Upper lobe of left lung (tissue), 6 donors: ENCODE measurements around the gene PHACTR1. TPM values are rescaled to one million over a fixed set of nuclear protein-coding genes. Genes with fewer than 3 reads are reported as not detected.
"Not testable (repeated sequence)": the region's sequence is repeated elsewhere in the genome, so short reads cannot be mapped to it uniquely, and the experiment has no call there.

Experiments used
- ATAC-seq, 2 donors: fragments of 200-7000 bp; cut with Tn5 transposase; one replicate each; pipeline ENCODE4 v1.9.1; 2022; ENCODE audit warnings: mild to moderate bottlenecking in 2 of 2, moderate library complexity in 2 of 2; ENCODE audit not compliant: low FRiP score in 2 of 2
- DNase-seq, 2 donors: peaks; one replicate each; pipeline ENCODE4 v3.0.0-alpha.2; 2019 to 2020
- H3K27ac ChIP-seq, 4 donors: fragments of 200-600 bp; sonication (generic); one replicate each; pipeline ENCODE4 v1.5.1; 2016 to 2019
- H3K27me3 ChIP-seq, 4 donors: fragments of 200-600 bp; sonication (generic); one replicate each; pipeline ENCODE4 v1.5.1; 2017 to 2019
- H3K36me3 ChIP-seq, 4 donors: fragments of 200-600 bp; sonication (generic); one replicate each; pipeline ENCODE4 v1.5.1; 2016 to 2019
- H3K4me1 ChIP-seq, 4 donors: fragments of 200-600 bp; sonication (generic); one replicate each; pipeline ENCODE4 v1.5.1; 2018 to 2019
- H3K4me3 ChIP-seq, 4 donors: fragments of 200-600 bp; sonication (generic); one replicate each; pipeline ENCODE4 v1.5.1; 2017 to 2019; ENCODE audit warnings: mild to moderate bottlenecking in 2 of 4, moderate library complexity in 1 of 4
- H3K9me3 ChIP-seq, 4 donors: fragments of 200-600 bp; sonication (generic); one replicate each; pipeline ENCODE4 v1.5.1; 2018 to 2019
- EP300 ChIP-seq, 4 donors: sonication (generic); formaldehyde crosslinking; IDR thresholded peaks; one replicate each; pipeline ENCODE4 v1.5.1; 2017; ENCODE audit warnings: antibody characterized with exemption in 4 of 4, control low read depth in 2 of 4
- POLR2A ChIP-seq, 4 donors: fragments of 450-650 bp; IDR thresholded peaks; one replicate each; pipeline ENCODE4 v1.5.1; 2016 to 2017; ENCODE audit warnings: antibody characterized with exemption in 4 of 4, mild to moderate bottlenecking in 2 of 4
- POLR2AphosphoS5 ChIP-seq, 2 donors: sonication (generic); formaldehyde crosslinking; IDR thresholded peaks; one replicate each; pipeline ENCODE4 v1.5.1; 2017; ENCODE audit warnings: antibody characterized with exemption in 2 of 2
- WGBS, 2 donors: methylation state at CpG; one replicate each; pipeline ENCODE4 v1.1.5; 2017 to 2018; 5-methylcytosine and 5-hydroxymethylcytosine counted together
- total RNA-seq, 6 donors: library from RNA; depleted of rRNA in 4 of 6; stranded (reverse); fragments of >200 nt in 4 of 6; gene quantifications; one replicate each; pipeline versions ENCODE4 v1.1.0 to v1.2.1, GENCODE V29; 2016 to 2021
- TF ChIP-seq, protein P1 (sequence below), 6 experiments: fragments of 450-650 bp in 4 of 6; fragments of 200-600 bp in 2 of 6; sonication (generic) in 2 of 6; IDR thresholded peaks; one replicate each; pipeline ENCODE4 v1.5.1; 2016 to 2019; ENCODE audit warnings: antibody characterized with exemption in 6 of 6
- donor health status: DM: no; HTN: no; CAD: no; lungs with moderate emphysema.
- donor health status: DM: no; HTN: yes; CAD: no; lungs with severe emphysema.

Gene PHACTR1
- total RNA-seq, 6 donors from 2014 or later, result 63.2 to 121 (median 90.9) TPM

DNA sequence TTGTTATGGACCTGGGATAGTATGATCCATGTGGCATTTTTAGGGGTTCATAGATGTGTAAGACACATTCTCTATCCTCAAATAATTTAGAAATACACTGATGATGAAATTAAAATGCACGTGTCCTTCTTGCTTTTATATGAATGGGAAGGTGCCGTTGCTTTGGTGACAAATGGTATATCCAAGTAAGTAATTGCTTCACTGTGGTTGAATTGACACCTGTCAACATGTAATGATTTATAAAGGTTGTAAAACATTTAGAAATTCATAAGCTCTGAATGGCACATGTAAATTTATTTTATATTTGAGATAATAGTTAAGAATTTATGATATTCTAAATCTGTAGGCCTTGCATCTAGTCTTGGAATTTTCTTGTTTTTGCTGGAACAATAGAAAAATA, 227.0 kb downstream of the PHACTR1 start:
- Histone ChIP-seq H3K27me3 (no peaks in the 10 kb centered on the region), H3K9me3 (no peaks in the 10 kb centered on the region), H3K4me3 (no peak overlapping the region), H3K27ac (no peak overlapping the region), H3K36me3 (no peaks in the 10 kb centered on the region), H3K4me1 (peaks cover 0 to 3% (median 0%) of the 10 kb centered on the region in 4 donors)
- 66 to 77% methylated on average over 2 of the region's 2 CpGs for WGBS, 2 donors
- DNase-seq (no peak), ATAC-seq (no peak)
- TF ChIP-seq POLR2AphosphoS5 (IDR thresholded peaks at IDR 0.05), result no peak
- TF ChIP-seq EP300 (IDR thresholded peaks at IDR 0.05), result no peak
- TF ChIP-seq, protein P1, sequence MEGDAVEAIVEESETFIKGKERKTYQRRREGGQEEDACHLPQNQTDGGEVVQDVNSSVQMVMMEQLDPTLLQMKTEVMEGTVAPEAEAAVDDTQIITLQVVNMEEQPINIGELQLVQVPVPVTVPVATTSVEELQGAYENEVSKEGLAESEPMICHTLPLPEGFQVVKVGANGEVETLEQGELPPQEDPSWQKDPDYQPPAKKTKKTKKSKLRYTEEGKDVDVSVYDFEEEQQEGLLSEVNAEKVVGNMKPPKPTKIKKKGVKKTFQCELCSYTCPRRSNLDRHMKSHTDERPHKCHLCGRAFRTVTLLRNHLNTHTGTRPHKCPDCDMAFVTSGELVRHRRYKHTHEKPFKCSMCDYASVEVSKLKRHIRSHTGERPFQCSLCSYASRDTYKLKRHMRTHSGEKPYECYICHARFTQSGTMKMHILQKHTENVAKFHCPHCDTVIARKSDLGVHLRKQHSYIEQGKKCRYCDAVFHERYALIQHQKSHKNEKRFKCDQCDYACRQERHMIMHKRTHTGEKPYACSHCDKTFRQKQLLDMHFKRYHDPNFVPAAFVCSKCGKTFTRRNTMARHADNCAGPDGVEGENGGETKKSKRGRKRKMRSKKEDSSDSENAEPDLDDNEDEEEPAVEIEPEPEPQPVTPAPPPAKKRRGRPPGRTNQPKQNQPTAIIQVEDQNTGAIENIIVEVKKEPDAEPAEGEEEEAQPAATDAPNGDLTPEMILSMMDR (IDR thresholded peaks at IDR 0.05), result no peak
- TF ChIP-seq POLR2A (IDR thresholded peaks at IDR 0.05), result no peak

DNA sequence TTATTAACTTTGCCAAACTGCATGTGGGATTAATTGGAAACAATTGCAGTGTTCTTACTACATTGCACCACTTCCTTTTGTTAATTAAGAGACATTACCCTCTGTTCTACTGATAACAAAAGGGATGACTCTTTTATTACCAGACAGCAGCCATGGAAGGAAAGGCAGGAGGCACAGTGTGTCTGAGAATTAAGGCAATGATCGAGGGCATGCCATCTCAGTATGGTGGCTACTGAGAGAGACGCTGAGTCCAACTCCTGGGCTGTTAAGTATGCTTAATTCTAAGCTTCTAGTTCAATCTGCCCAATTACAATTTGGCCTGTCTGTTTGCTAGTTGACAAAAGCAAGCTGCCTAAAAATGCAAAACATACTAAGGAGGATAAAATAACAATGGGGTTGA, 227.4 kb downstream of the PHACTR1 start:
- Histone ChIP-seq H3K4me3 (no peak overlapping the region), H3K27ac (no peak overlapping the region), H3K36me3 (no peaks in the 10 kb centered on the region), H3K9me3 (no peaks in the 10 kb centered on the region), H3K27me3 (no peaks in the 10 kb centered on the region), H3K4me1 (peaks cover 0 to 3% (median 0%) of the 10 kb centered on the region in 4 donors)
- DNase-seq (no peak), ATAC-seq (no peak)
- 76 to 77% methylated on average over 2 of the region's 2 CpGs for WGBS, 2 donors
- TF ChIP-seq EP300 (IDR thresholded peaks at IDR 0.05), result no peak
- TF ChIP-seq POLR2A (IDR thresholded peaks at IDR 0.05), result no peak
- TF ChIP-seq POLR2AphosphoS5 (IDR thresholded peaks at IDR 0.05), result no peak
- TF ChIP-seq, protein P1 (IDR thresholded peaks at IDR 0.05), result no peak

DNA sequence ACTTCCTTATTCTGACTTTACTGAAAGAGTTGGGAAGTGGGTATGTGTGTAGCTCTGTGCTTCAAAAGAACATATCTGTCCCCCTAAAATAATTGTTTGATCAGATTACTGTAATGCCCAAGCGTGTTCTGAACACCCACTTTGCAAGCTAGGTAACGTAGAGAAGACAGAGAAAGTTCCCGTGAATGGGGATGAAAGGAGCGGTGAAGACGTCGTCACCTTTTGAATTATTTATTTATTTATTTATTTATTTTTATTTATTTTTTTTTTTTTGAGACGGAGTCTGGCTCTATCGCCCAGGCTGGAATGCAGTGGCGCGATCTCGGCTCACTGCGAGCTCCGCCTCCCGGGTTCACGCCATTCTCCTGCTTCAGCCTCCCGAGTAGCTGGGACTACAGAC, 228.0 kb downstream of the PHACTR1 start:
- not testable (repeated sequence) for H3K4me1 ChIP-seq, H3K4me3 ChIP-seq, H3K27ac ChIP-seq, H3K36me3 ChIP-seq, ATAC-seq, H3K9me3 ChIP-seq, H3K27me3 ChIP-seq
- peak in 1 of 2 donors; percentile 24 for DNase-seq
- 88 to 92% methylated on average over 16 of the region's 16 CpGs for WGBS, 2 donors

DNA sequence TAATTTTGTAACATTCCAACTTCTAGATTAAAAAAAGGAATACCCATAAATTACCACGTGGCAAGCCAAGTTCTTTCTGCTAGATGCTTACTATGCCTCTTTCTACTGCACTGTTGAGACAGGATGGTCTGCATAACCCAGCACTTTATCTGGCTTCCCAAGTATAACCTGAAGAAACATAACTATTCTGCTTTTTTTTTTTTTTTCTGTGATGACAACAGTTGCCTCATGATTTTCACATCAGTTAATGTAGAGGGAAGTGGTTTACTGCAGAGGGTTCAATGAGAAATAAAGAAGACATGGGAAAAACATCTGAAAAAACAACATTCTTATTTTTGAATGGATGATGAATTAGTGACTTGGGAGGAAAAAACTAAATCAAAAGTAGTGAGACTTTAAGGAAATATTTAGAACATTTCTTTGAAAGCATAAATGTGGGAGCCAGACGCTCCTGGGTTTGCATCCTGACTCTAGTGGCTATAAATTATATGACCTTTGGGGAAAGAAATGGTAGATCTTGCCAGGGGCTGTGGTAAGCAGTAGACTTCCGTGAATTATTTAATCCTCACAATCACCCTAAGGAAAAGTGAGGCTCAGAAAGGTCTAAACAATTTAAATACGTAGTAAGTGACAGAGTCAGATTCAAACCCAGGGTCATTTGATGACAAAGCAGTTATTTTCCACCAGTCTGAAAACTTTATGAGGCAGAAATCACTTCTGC, 230.7 kb downstream of the PHACTR1 start:
- H3K27ac ChIP-seq, result no peak overlapping the region
- ATAC-seq (no peak), DNase-seq (no peak)
- no peak for TF ChIP-seq POLR2AphosphoS5 (IDR thresholded peaks at IDR 0.05)
- TF ChIP-seq POLR2A (IDR thresholded peaks at IDR 0.05), result no peak
- no peak for TF ChIP-seq EP300 (IDR thresholded peaks at IDR 0.05)
- TF ChIP-seq, protein P1 (IDR thresholded peaks at IDR 0.05), result no peak
- no peaks in the 10 kb centered on the region for H3K27me3 ChIP-seq
- no peak overlapping the region for H3K4me3 ChIP-seq
- H3K36me3 ChIP-seq, result no peaks in the 10 kb centered on the region
- peaks cover 0 to 3% (median 0%) of the 10 kb centered on the region in 4 donors for H3K4me1 ChIP-seq
- WGBS, 2 donors, result 52 to 56% methylated on average over 4 of the region's 4 CpGs
- H3K9me3 ChIP-seq, result no peaks in the 10 kb centered on the region

DNA sequence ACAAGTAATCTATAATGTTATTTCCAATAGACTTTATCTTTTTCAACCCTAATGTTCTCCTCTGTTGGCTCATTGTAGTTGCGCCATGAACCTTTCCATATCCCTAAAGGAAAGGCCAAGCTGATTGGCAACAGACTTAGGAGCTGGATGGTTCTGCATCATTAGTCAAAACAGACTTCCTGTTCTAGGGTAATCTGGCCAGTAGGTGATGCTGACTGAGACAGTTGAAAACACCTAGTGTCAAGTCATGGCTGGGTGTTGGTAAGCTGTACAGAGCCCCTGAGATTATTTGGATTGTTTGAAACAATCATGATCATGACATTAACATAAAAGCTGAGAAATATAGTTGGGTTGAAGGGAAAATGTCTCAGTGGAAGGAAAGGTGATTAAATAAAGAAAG, 231.4 kb downstream of the PHACTR1 start:
- WGBS, 2 donors, result 100% methylated on average over 1 of the region's 1 CpG
- DNase-seq (no peak), ATAC-seq (no peak)
- H3K4me3 ChIP-seq, result no peak overlapping the region
- no peak overlapping the region for H3K27ac ChIP-seq
- TF ChIP-seq EP300 (IDR thresholded peaks at IDR 0.05) (no peak), POLR2AphosphoS5 (IDR thresholded peaks at IDR 0.05) (no peak)
- no peaks in the 10 kb centered on the region for H3K27me3 ChIP-seq
- H3K9me3 ChIP-seq, result no peaks in the 10 kb centered on the region
- peaks cover 0 to 3% (median 0%) of the 10 kb centered on the region in 4 donors for H3K4me1 ChIP-seq
- H3K36me3 ChIP-seq, result no peaks in the 10 kb centered on the region

DNA sequence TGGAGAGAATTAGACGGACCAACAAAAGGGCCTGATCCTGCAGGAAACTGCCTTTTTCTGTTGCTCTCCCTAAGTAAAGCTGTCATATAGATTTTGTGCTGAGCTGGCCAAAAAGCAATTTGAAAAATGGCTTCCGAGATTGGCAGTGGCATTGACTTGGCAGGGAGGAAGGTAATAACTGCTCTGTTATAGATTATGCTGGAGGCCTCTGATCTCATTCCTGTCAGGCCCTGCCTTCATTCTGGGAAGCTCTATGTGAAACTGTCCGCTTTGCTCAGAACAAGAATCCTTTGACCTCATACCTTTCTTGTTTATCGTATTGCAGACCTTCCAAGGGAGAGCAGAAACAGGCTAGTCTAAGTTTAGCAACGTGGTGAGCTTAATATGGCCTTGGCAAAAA, 234.4 kb downstream of the PHACTR1 start:
- Histone ChIP-seq H3K4me1 (peaks cover 0 to under 1% (median 0%) of the 10 kb centered on the region in 4 donors), H3K36me3 (no peaks in the 10 kb centered on the region), H3K9me3 (no peaks in the 10 kb centered on the region), H3K27ac (no peak overlapping the region), H3K4me3 (no peak overlapping the region), H3K27me3 (no peaks in the 10 kb centered on the region)
- 74 to 88% methylated on average over 5 of the region's 5 CpGs for WGBS, 2 donors
- DNase-seq (no peak), ATAC-seq (no peak)
- no peak for TF ChIP-seq POLR2AphosphoS5 (IDR thresholded peaks at IDR 0.05)
- TF ChIP-seq EP300 (IDR thresholded peaks at IDR 0.05), result no peak
- no peak for TF ChIP-seq POLR2A (IDR thresholded peaks at IDR 0.05)
- TF ChIP-seq, protein P1 (IDR thresholded peaks at IDR 0.05), result no peak
